Gastroesophageal sphincter (tissue), 4 donors: ENCODE results near the gene OR10H3. TPM values are rescaled to one million over a fixed set of nuclear protein-coding genes. Genes with fewer than 3 reads are reported as not detected.

Experiments used
- ATAC-seq: fragments of 150-250 bp; one replicate; pipeline ENCODE4 v1.9.1; 2016; ENCODE audit warnings: mild to moderate bottlenecking, moderate library complexity
- H3K27ac ChIP-seq, 4 donors: fragments of 200-600 bp; sonication (generic) in 3 of 4; 1 replicate in 3 of 4; 2 replicates in 1 of 4; pipeline ENCODE4 v1.5.1; 2016 to 2019
- H3K27me3 ChIP-seq: fragments of 200-600 bp; sonication (generic); one replicate; pipeline ENCODE4 v1.5.1; 2019
- H3K36me3 ChIP-seq, 2 donors: fragments of 200-600 bp; sonication (generic); one replicate each; pipeline ENCODE4 v1.5.1; 2019; ENCODE audit warnings: control low read depth in 1 of 2
- H3K4me1 ChIP-seq, 3 donors: fragments of 200-600 bp; sonication (generic); 1 replicate in 2 of 3; 2 replicates in 1 of 3; pipeline ENCODE4 v1.5.1; 2016 to 2019; ENCODE audit warnings: control low read depth in 2 of 3
- H3K4me3 ChIP-seq, 2 donors: fragments of 200-600 bp; sonication (generic); one replicate each; pipeline ENCODE4 v1.5.1; 2019; ENCODE audit warnings: mild to moderate bottlenecking in 1 of 2, moderate library complexity in 1 of 2
- H3K9me3 ChIP-seq, 3 donors: fragments of 200-600 bp; sonication (generic); one replicate each; pipeline ENCODE4 v1.5.1; 2017 to 2019; ENCODE audit warnings: control low read depth in 2 of 3
- CTCF ChIP-seq, 4 experiments: fragments of 200-600 bp in 2 of 4; fragments of 450-650 bp in 2 of 4; sonication (generic) in 1 of 4; IDR thresholded peaks; one replicate each; pipeline ENCODE4 v1.5.1; 2017 to 2019; ENCODE audit warnings: antibody characterized with exemption in 4 of 4, mild to moderate bottlenecking in 2 of 4, moderate library complexity in 2 of 4
- EP300 ChIP-seq: sonication (generic); formaldehyde crosslinking; IDR thresholded peaks from one replicate; pipeline ENCODE4 v1.6.1; 2017; ENCODE audit warnings: antibody characterized with exemption, mild to moderate bottlenecking
- POLR2A ChIP-seq, 2 donors: fragments of 450-650 bp; IDR thresholded peaks; one replicate each; pipeline ENCODE4 v1.6.1; 2017; ENCODE audit warnings: antibody characterized with exemption in 2 of 2, mild to moderate bottlenecking in 2 of 2, moderate library complexity in 1 of 2
- POLR2AphosphoS5 ChIP-seq: sonication (generic); formaldehyde crosslinking; IDR thresholded peaks from one replicate; pipeline ENCODE4 v1.6.1; 2017; ENCODE audit warnings: antibody characterized with exemption
- WGBS, 2 donors: methylation state at CpG; one replicate each; pipeline ENCODE4 v1.1.5; 2018; ENCODE audit warnings: low coverage in 1 of 2; 5-methylcytosine and 5-hydroxymethylcytosine counted together
- total RNA-seq, 4 donors: library from RNA; depleted of rRNA; stranded (reverse); fragments of >200 nt; gene quantifications; one replicate each; pipeline ENCODE4 v1.1.0, GENCODE V29; 2016

Gene OR10H3
- total RNA-seq, 4 donors from 2014 or later: not detected

DNA sequence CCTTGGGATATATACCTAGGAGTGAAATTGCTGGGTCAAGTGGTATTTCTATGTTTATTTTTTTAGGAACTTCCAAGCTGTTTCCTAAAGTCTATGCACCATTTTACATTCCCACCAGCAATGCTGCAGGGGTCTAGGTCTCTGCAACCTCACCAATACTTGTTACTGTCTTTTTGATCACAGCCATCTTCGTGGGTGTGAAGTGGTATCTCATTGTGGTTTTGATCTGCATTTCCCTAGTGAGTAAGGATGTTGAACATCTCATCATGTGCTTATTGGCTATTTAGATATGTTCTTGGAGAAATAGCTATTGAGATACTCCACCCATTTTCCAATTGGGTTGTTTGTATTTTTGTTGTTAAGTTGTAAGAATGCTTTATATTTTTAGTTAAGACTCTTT lies 7.2 kb upstream of the OR10H3 start:
- ATAC-seq: no peak
- no peaks in the 10 kb centered on the region for H3K36me3 ChIP-seq
- H3K27me3 ChIP-seq: peaks cover 28% of the 10 kb centered on the region
- TF ChIP-seq EP300: no peak
- no peak for TF ChIP-seq CTCF (IDR thresholded peaks at IDR 0.05)
- no peak for TF ChIP-seq POLR2A (IDR thresholded peaks at IDR 0.05)
- no peak for TF ChIP-seq POLR2AphosphoS5
- H3K9me3 ChIP-seq: no peaks in the 10 kb centered on the region
- no peak overlapping the region for H3K27ac ChIP-seq
- WGBS, 2 donors: 33 to 47% methylated on average over 1 of the region's 1 CpG
- H3K4me3 ChIP-seq: no peak overlapping the region
- no peaks in the 10 kb centered on the region for H3K4me1 ChIP-seq

- H3K36me3 ChIP-seq: no peaks in the 10 kb centered on the region
- no peak overlapping the region for H3K4me3 ChIP-seq
- WGBS, 2 donors: no CpG with 5 or more reads among the region's 1 CpG
These were observed 5.4 kb upstream of the OR10H3 start for GRCh38 chr19:15732388-15732787.

DNA sequence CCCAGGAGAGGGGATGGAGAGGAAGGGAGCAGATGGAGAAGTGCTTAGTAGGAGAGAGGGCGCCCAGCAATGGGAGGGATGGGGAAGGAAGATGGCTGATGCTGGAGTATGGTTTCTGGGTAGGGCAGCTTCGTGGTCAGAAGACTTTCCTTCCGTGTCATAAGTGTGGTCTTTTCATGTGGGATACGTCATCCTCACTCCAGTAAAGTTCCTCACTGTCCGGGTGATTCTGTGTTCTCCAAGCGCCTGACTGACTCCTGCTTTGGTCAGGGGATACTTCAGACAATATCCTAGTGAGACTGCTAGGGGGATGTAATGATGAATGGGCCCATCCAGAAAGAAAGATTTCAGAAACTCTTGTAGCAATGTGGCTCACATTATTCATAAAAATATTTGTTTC lies 3.9 kb upstream of the OR10H3 start:
- no peak for ATAC-seq
- Histone ChIP-seq H3K36me3 (no peaks in the 10 kb centered on the region), H3K9me3 (no peaks in the 10 kb centered on the region), H3K27ac (no peak overlapping the region), H3K4me1 (no peaks in the 10 kb centered on the region), H3K4me3 (no peak overlapping the region), H3K27me3 (no peaks in the 10 kb centered on the region)
- TF ChIP-seq POLR2AphosphoS5 (no peak), CTCF (IDR thresholded peaks at IDR 0.05) (no peak), POLR2A (IDR thresholded peaks at IDR 0.05) (no peak), EP300 (no peak)
- WGBS, 2 donors: 52 to 68% methylated on average over 6 of the region's 6 CpGs

More at GRCh38 chr19:15732388-15732787, 5.4 kb upstream of the OR10H3 start:
- TF ChIP-seq POLR2A (IDR thresholded peaks at IDR 0.05): no peak
- no peak for TF ChIP-seq POLR2AphosphoS5
- no peak for TF ChIP-seq EP300
- TF ChIP-seq CTCF (IDR thresholded peaks at IDR 0.05): no peak
- no peaks in the 10 kb centered on the region for H3K4me1 ChIP-seq
- H3K9me3 ChIP-seq: no peaks in the 10 kb centered on the region
- H3K27me3 ChIP-seq: peaks cover 13% of the 10 kb centered on the region
- no peak for ATAC-seq
- H3K27ac ChIP-seq: no peak overlapping the region

DNA sequence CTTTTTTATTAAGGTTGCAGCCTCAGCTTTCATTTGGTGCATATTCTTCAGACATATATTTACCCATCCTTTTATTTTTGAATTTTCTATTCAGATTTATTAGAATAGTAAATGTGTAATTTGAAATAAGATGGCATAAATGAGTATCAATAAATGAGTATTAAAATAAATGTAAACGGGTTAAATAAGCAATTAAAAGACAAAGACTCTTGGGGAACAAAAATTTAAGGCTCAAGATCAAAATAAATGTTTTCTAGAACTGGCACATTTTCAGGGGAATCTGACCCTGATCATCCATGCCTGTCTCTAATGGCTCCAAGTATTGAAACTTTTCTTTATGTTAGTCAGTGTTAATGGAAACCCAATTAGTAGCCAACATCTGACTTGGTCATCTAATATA lies 3.0 kb downstream of the OR10H3 start:
- H3K4me1 ChIP-seq: no peaks in the 10 kb centered on the region
- no peak for ATAC-seq
- 67 to 76% methylated on average over 1 of the region's 1 CpG for WGBS, 2 donors

More for the DNA sequence above, 3.0 kb downstream of the OR10H3 start:
- no peak overlapping the region for H3K4me3 ChIP-seq
- TF ChIP-seq POLR2AphosphoS5: no peak
- TF ChIP-seq CTCF (IDR thresholded peaks at IDR 0.05): no peak
- no peak for TF ChIP-seq EP300
- H3K27me3 ChIP-seq: peaks cover 27% of the 10 kb centered on the region
- no peaks in the 10 kb centered on the region for H3K36me3 ChIP-seq
- H3K9me3 ChIP-seq: peaks cover 0 to 27% (median 0%) of the 10 kb centered on the region in 3 donors
- H3K27ac ChIP-seq: no peak overlapping the region
